Progenitor cell of endocrine pancreas (in vitro differentiated cells): ENCODE measurements around the gene TMEM38A. TPM values are rescaled to one million over a fixed set of nuclear protein-coding genes. Genes with fewer than 3 reads are reported as not detected.
A peak's percentile ranks its signal among the peaks of the same experiment; 100 is the strongest.

Experiments
- DNase-seq: peaks from one replicate; pipeline ENCODE4 v3.0.0; 2021; ENCODE audit warnings: low spot score; ENCODE audit not compliant: unreplicated experiment
- H3K27ac Mint-ChIP-seq: 2 replicates; pipeline ENCODE4 v1.8.0; 2021; ENCODE audit warnings: mild to moderate bottlenecking, moderate library complexity, mixed read lengths
- H3K27me3 Mint-ChIP-seq: 2 replicates; pipeline ENCODE4 v1.8.0; 2021; ENCODE audit warnings: mixed read lengths
- H3K36me3 Mint-ChIP-seq: 2 replicates; pipeline ENCODE4 v1.8.0; 2022; ENCODE audit warnings: mixed read lengths; ENCODE audit not compliant: insufficient read depth
- H3K4me1 Mint-ChIP-seq: 2 replicates; pipeline ENCODE4 v1.8.0; 2021; ENCODE audit warnings: low read depth, mixed read lengths
- H3K4me3 Mint-ChIP-seq: 2 replicates; pipeline ENCODE4 v1.8.0; 2021; ENCODE audit warnings: low read depth, mild to moderate bottlenecking, moderate library complexity, mixed read lengths
- H3K9me3 Mint-ChIP-seq: 2 replicates; pipeline ENCODE4 v1.8.0; 2021; ENCODE audit warnings: low read depth, mixed read lengths
- CTCF ChIP-seq: fragments of 200-600 bp; sonication (generic); IDR thresholded peaks from one replicate; pipeline ENCODE4 v1.5.0; 2021; ENCODE audit warnings: antibody characterized with exemption, mild to moderate bottlenecking; ENCODE audit not compliant: unreplicated experiment
- total RNA-seq: library from RNA; stranded (reverse); gene quantifications from 2 replicates; pipeline ENCODE4 v1.2.1, GENCODE V29; 2021

Gene TMEM38A
- total RNA-seq, 1 donor from 2014 or later, result 12.2 TPM

- no peak for TF ChIP-seq CTCF
- no peaks in the 10 kb centered on the region for H3K27me3 Mint-ChIP-seq
- peak overlapping the region; percentile 91 for H3K27ac Mint-ChIP-seq
- no peaks in the 10 kb centered on the region for H3K9me3 Mint-ChIP-seq
- DNase-seq, result no peak
- H3K4me3 Mint-ChIP-seq, result peak overlapping the region; percentile 91
- peaks cover 29% of the 10 kb centered on the region for H3K4me1 Mint-ChIP-seq
- H3K36me3 Mint-ChIP-seq, result peaks cover 3% of the 10 kb centered on the region
These were observed 33.6 kb upstream of the TMEM38A start for GRCh38 chr19:16627193-16627927.

DNA sequence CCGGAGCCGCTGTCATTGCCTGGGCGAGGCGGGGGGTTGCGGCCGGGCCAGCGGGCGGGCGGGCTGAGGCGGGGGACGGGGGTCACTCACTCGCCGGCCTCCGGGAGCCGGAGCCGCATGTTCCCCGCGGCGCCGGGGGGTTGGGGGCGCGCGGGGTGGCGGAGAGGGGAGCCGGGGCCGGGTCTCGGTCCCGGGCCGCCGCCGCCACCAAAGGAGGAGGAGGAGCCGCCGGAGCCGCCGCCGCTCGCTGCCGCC lies 33.1 kb upstream of the TMEM38A start:
- Mint-ChIP-seq H3K36me3 (peaks cover 3% of the 10 kb centered on the region), H3K27ac (no peak overlapping the region), H3K4me1 (peaks cover 29% of the 10 kb centered on the region), H3K9me3 (no peaks in the 10 kb centered on the region), H3K27me3 (no peaks in the 10 kb centered on the region), H3K4me3 (peak overlapping the region; percentile 97)
- DNase-seq, result no peak
- TF ChIP-seq CTCF, result no peak

GRCh38 chr19:16628183-16628983 lies 32.6 kb upstream of the TMEM38A start, which contains the start of gene MED26:
MED26 (minus strand) TSS chr19:16628204; CDS start chr19:16627943, 261 bp downstream.
- H3K36me3 Mint-ChIP-seq, result peaks cover 3% of the 10 kb centered on the region
- H3K4me1 Mint-ChIP-seq, result peaks cover 29% of the 10 kb centered on the region
- DNase-seq, result peak; percentile 95
- H3K4me3 Mint-ChIP-seq, result peak within 1 kb of the TSS; percentile 97
- no peaks in the 10 kb centered on the region for H3K9me3 Mint-ChIP-seq
- TF ChIP-seq CTCF, result no peak
- peak within 1 kb of the TSS; percentile 98 for H3K27ac Mint-ChIP-seq
- no peaks in the 10 kb centered on the region for H3K27me3 Mint-ChIP-seq

DNA sequence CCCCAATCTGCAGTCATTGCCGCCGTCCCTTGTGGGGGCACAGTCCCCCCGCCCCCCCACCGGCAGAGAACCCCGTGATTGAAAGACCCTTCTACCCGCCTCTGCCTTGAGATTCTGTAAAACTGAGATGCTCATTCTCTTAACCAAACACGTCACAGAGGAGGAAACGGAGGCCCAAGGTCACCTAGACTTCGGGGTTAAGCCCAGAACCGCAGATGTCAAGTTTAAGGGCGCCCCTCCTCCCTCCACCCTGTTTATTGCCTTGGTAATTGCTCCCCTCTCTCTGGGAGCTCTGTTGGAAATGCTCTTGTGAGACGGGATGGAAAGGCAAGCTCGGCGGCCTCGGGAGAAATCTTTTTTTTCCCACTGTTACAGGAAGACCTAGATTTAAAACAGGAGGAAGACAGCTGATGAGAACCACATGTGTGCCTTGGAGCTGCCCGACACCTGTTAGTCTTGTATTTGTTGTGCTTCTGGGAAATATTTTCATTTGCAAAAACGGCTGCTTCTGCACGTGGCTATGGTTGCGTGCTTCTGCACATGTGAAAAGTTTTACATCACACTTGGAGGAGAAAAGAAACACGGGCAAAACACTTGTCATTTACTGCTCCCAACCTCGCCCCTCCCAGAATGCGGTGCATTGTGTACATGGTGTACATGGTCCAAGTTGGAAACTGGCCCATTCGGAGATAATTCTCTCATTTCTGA lies 31.8 kb upstream of the TMEM38A start:
- peaks cover 29% of the 10 kb centered on the region for H3K4me1 Mint-ChIP-seq
- peaks cover 3% of the 10 kb centered on the region for H3K36me3 Mint-ChIP-seq
- no peaks in the 10 kb centered on the region for H3K27me3 Mint-ChIP-seq
- no peak for TF ChIP-seq CTCF
- DNase-seq, result no peak
- peak overlapping the region; percentile 97 for H3K4me3 Mint-ChIP-seq
- H3K9me3 Mint-ChIP-seq, result no peaks in the 10 kb centered on the region
- H3K27ac Mint-ChIP-seq, result peak overlapping the region; percentile 83

- H3K4me3 Mint-ChIP-seq, result no peak overlapping the region
- no peak for DNase-seq
- H3K9me3 Mint-ChIP-seq, result no peaks in the 10 kb centered on the region
- peaks cover 3% of the 10 kb centered on the region for H3K36me3 Mint-ChIP-seq
- H3K27me3 Mint-ChIP-seq, result no peaks in the 10 kb centered on the region
- peaks cover 15% of the 10 kb centered on the region for H3K4me1 Mint-ChIP-seq
- TF ChIP-seq CTCF, result no peak
- peak overlapping the region; percentile 74 for H3K27ac Mint-ChIP-seq
These were observed 29.5 kb upstream of the TMEM38A start for GRCh38 chr19:16631465-16631864.
